IMR-90 (cell line): ENCODE measurements around the gene FCHSD2. TPM values are rescaled to one million over a fixed set of nuclear protein-coding genes. Genes with fewer than 3 reads are reported as not detected.

ENCODE experiments used
- ATAC-seq: fragments of 200-7000 bp; cut with Tn5 transposase; 2 replicates; pipeline ENCODE4 v1.9.1; 2020; ENCODE audit warnings: low read depth, mild to moderate bottlenecking, moderate library complexity
- BruUV-seq: library from RNA; stranded (reverse); fragments of 400-500 nt; replicated peaks from 2 replicates; lab custom pipeline; 2021; lab: Mats Ljungman, UMichigan
- CTCF ChIA-PET: fragments of 300-600 bp; formaldehyde crosslinking; extraction: SDS; loops from one replicate; lab custom pipeline; 2021; ENCODE audit warnings: antibody characterized with exemption; lab: Yijun Ruan, JAX
- POLR2A ChIA-PET: fragments of 300-600 bp; sonication (Branson Sonifier 250); formaldehyde crosslinking; loops from one replicate; lab custom pipeline; 2022; ENCODE audit warnings: antibody characterized with exemption; ENCODE audit not compliant: unreplicated experiment; lab: Charles Lee
- DNase-seq: peaks from one replicate; pipeline ENCODE4 v3.0.0; 2013
- H2AFZ ChIP-seq: replicated peaks from 2 replicates; pipeline ENCODE3; 2013; ENCODE audit warnings: low read length, mild to moderate bottlenecking; ENCODE audit not compliant: poor library complexity
- H2AK5ac ChIP-seq: 2 replicates; pipeline ENCODE4 v1.6.1; 2013; ENCODE audit warnings: low read depth, low read length, inconsistent platforms
- H2AK9ac ChIP-seq: replicated peaks from 2 replicates; pipeline ENCODE3; 2013; ENCODE audit warnings: mild to moderate bottlenecking, low read depth, low read length, moderate library complexity; ENCODE audit not compliant: poor library complexity
- H2BK120ac ChIP-seq: 2 replicates; pipeline ENCODE4 v1.6.1; 2013; ENCODE audit warnings: low read depth, low read length, inconsistent platforms
- H2BK15ac ChIP-seq: 3 replicates; pipeline ENCODE4 v1.6.1; 2013; ENCODE audit warnings: low read depth, low read length, inconsistent platforms
- H2BK20ac ChIP-seq: 2 replicates; pipeline ENCODE4 v1.6.1; 2013; ENCODE audit warnings: low read depth, mild to moderate bottlenecking, inconsistent platforms, low read length, moderate library complexity
- H2BK5ac ChIP-seq: 2 replicates; pipeline ENCODE4 v1.6.1; 2013; ENCODE audit warnings: mild to moderate bottlenecking, low read depth, low read length, inconsistent platforms; ENCODE audit not compliant: poor library complexity, severe bottlenecking
- H3K14ac ChIP-seq: replicated peaks from 2 replicates; pipeline ENCODE4 v1.6.1; 2013; ENCODE audit warnings: low read depth, low read length, inconsistent platforms
- H3K18ac ChIP-seq: 2 replicates; pipeline ENCODE4 v1.6.1; 2013; ENCODE audit warnings: low read depth, low read length, control low read depth
- H3K23ac ChIP-seq: 2 replicates; pipeline ENCODE4 v1.6.1; 2013; ENCODE audit warnings: low read depth, low read length, inconsistent platforms
- H3K27ac ChIP-seq: 2 replicates; pipeline ENCODE4 v1.5.1; 2013; ENCODE audit warnings: mild to moderate bottlenecking, control low read depth, low read length; ENCODE audit not compliant: insufficient read depth
- H3K27me3 ChIP-seq: 2 replicates; pipeline ENCODE4 v1.6.1; 2013; ENCODE audit warnings: low read length; ENCODE audit not compliant: control insufficient read depth, insufficient read depth
- H3K36me3 ChIP-seq: 2 replicates; pipeline ENCODE4 v1.6.1; 2013; ENCODE audit warnings: low read length, mixed read lengths; ENCODE audit not compliant: control insufficient read depth, insufficient read depth
- H3K4ac ChIP-seq: 2 replicates; pipeline ENCODE4 v1.6.1; 2013; ENCODE audit warnings: low read depth, low read length, inconsistent platforms
- H3K4me1 ChIP-seq: 2 replicates; pipeline ENCODE4 v1.6.1; 2013; ENCODE audit warnings: low read length, mixed read lengths; ENCODE audit not compliant: control insufficient read depth, insufficient read depth
- H3K4me2 ChIP-seq: 2 replicates; pipeline ENCODE4 v1.6.1; 2013; ENCODE audit warnings: low read depth, mild to moderate bottlenecking, control low read depth, low read length, moderate library complexity
- H3K4me3 ChIP-seq: 2 replicates; pipeline ENCODE4 v1.5.1; 2013; ENCODE audit warnings: low read depth, mild to moderate bottlenecking, control low read depth, low read length, moderate library complexity; ENCODE audit not compliant: insufficient read depth
- H3K56ac ChIP-seq: 2 replicates; pipeline ENCODE4 v1.6.1; 2013; ENCODE audit warnings: low read length, inconsistent platforms; ENCODE audit not compliant: insufficient read depth; ENCODE audit errors: extremely low read depth
- H3K79me1 ChIP-seq, 2 experiments: 2 replicates each; pipeline ENCODE4 v1.6.1; 2013; ENCODE audit warnings: low read length in 2 of 2, inconsistent platforms in 1 of 2, low read depth in 1 of 2
- H3K9ac ChIP-seq: 2 replicates; pipeline ENCODE4 v1.6.1; 2013; ENCODE audit warnings: low read depth, low read length, control low read depth
- H3K9me1 ChIP-seq: 2 replicates; pipeline ENCODE4 v1.6.1; 2013; ENCODE audit warnings: low read length, inconsistent platforms; ENCODE audit not compliant: insufficient read depth
- H3K9me3 ChIP-seq: 2 replicates; pipeline ENCODE4 v1.6.1; 2013; ENCODE audit warnings: low read length; ENCODE audit not compliant: control insufficient read depth, insufficient read depth
- H4K20me1 ChIP-seq: 2 replicates; pipeline ENCODE4 v1.6.1; 2013; ENCODE audit warnings: low read length, inconsistent platforms; ENCODE audit not compliant: insufficient read depth
- H4K5ac ChIP-seq: 2 replicates; pipeline ENCODE4 v1.6.1; 2013; ENCODE audit warnings: mild to moderate bottlenecking, low read depth, low read length, control low read depth
- H4K8ac ChIP-seq, 2 experiments: 2 replicates each; pipeline ENCODE4 v1.6.1; 2013; ENCODE audit warnings: low read depth in 2 of 2, low read length in 2 of 2, control low read depth in 1 of 2, inconsistent platforms in 1 of 2
- H4K91ac ChIP-seq: 2 replicates; pipeline ENCODE4 v1.6.1; 2013; ENCODE audit warnings: low read depth, low read length, inconsistent platforms; ENCODE audit not compliant: insufficient read depth
- BHLHE40 ChIP-seq: fragments of 150-350 bp; IDR thresholded peaks from 2 replicates; pipeline ENCODE4 v1.6.1; 2016; ENCODE audit warnings: mild to moderate bottlenecking, low read depth, low read length
- FOS ChIP-seq: fragments of 150-350 bp; IDR thresholded peaks from 2 replicates; pipeline ENCODE4 v1.6.1; 2016; ENCODE audit warnings: low read depth, low read length
- MXI1 ChIP-seq: IDR thresholded peaks from 2 replicates; pipeline ENCODE4 v1.6.1; 2012; ENCODE audit warnings: low read depth, mild to moderate bottlenecking, low read length, moderate library complexity, borderline replicate concordance
- RAD21 ChIP-seq: IDR thresholded peaks from 2 replicates; pipeline ENCODE4 v1.6.1; 2012; ENCODE audit warnings: low read length, improper control_type of control experiment
- RCOR1 ChIP-seq: IDR thresholded peaks from 2 replicates; pipeline ENCODE4 v1.6.1; 2012; ENCODE audit warnings: mild to moderate bottlenecking, low read length, improper control_type of control experiment; ENCODE audit not compliant: insufficient replicate concordance
- SMC3 ChIP-seq: fragments of 150-350 bp; IDR thresholded peaks from 2 replicates; pipeline ENCODE4 v1.6.1; 2016; ENCODE audit warnings: low read depth, mild to moderate bottlenecking, antibody characterized with exemption, low read length, moderate library complexity
- WGBS, 2 experiments: methylation state at CpG; one replicate each; pipeline versions ENCODE4 v1.1.5 to v1.1.7; 2013; ENCODE audit warnings: missing lambda C conversion rate in 2 of 2; ENCODE audit not compliant: insufficient read length in 1 of 2; ENCODE audit errors: extremely low coverage in 2 of 2; 5-methylcytosine and 5-hydroxymethylcytosine counted together
- dilution Hi-C: fragments of 300-500 bp; cut with HindIII; formaldehyde crosslinking; loops from one replicate; pipeline ENCODE4 v1.14.3; 2018; ENCODE audit warnings: low sequenced_read_pairs; ENCODE audit not compliant: unreplicated experiment
- in situ Hi-C: fragments of 300-500 bp; cut with MboI; formaldehyde crosslinking; loops from 3 replicates; pipeline ENCODE4 v1.14.3; 2019; ENCODE audit warnings: low sequenced_read_pairs, inconsistent platforms, mixed read lengths
- intact Hi-C: fragments of 100-400 bp; cut with micrococcal nuclease; formaldehyde crosslinking; loops from 2 replicates; pipeline ENCODE4 v1.10.0; 2022
- polyA plus RNA-seq, 3 experiments: library from polyadenylated mRNA; depleted of rRNA; stranded (reverse); fragments of >200 nt; gene quantifications; 2 replicates each; pipeline ENCODE4 v1.2.3, GENCODE V29; 2012; ENCODE audit warnings: low replicate concordance in 1 of 3
- total RNA-seq: library from RNA; depleted of rRNA; stranded (reverse); fragments of >200 nt; gene quantifications from 2 replicates; pipeline ENCODE4 v1.2.3, GENCODE V29; 2012
- TF ChIP-seq, protein P1 (sequence below): fragments of 150-350 bp; IDR thresholded peaks from 2 replicates; pipeline ENCODE4 v1.6.1; 2017; ENCODE audit warnings: mild to moderate bottlenecking, antibody characterized with exemption, low read length, low read depth

The FCHSD2 gene
- total and polyA plus RNA-seq, 2 of the 4 experiments (the other 2 are of a cell fraction), result 5.9 to 18.7 TPM

DNA sequence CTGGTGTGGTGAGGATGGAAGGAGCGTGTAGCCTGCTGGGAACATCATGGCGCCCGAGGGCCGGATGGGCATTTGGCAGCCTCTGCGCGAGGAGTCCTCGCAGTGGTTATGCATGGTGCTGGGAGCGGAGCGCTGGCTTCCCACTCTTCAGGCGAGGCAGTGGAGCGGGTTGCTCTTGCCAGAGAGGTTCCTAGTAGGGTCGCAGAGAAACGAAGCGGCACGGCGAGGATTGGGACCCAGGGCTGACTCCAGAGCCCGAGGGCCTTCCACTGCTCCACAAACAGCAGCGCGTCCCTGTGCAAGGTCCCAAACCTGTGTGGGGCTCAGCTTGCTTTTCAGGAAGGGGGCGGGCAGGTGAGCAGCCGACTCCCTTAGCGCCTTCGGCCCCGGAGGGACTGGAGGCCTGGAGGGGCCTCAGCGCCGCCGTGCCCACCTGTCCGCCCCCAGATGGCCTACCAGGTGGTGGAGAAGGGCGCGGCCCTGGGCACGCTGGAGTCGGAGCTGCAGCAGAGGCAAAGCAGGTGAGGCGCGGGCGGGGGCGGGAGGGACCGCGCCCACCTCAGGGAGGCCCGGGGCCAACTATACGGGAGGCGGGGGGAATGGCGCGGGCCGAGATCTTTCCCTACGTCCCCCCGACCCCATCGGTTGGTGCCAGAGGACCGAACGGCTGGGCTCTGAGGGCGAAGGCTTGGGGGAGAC lies 320.7 kb downstream of the FCHSD2 start (continued):
- no peak for TF ChIP-seq RCOR1

DNA sequence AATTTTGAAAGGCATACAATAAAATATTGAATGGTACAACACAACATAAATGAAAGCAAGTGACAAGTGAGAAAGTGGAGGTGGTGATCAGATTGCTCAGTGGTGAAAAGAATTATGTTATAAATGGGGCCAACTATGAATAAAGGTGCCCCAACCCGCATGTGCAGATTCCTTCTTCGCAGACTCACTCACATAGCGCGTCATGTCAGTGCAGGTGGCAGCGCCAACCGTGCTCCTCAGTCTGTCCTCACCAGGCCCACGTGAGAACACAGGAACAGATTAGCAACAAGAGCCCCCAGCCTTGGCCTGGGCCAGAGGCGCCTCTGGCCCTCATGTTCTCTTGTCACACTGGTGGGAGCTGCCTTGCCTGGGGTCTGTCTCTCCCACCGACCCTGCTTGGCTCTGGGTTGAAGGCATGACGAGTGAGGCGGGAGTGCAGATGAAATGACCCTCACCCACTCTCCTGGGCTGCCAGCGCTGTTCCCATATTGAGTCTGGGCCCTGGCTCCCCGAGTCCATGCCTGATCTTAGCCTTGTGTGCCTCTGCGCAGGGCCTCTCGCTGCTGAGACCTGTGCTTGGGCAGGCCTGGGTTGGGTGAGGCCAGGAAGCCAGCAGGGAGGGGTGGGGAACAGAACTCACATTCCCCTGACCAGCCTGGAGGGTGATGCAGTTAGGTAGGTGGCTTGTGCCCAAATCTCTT lies 321.5 kb downstream of the FCHSD2 start:
- Histone ChIP-seq H2AK9ac (peak overlapping the region; percentile 90), H3K36me3 (no peaks in the 10 kb centered on the region), H2BK20ac (no peak overlapping the region), H3K27ac (no peak overlapping the region), H2BK120ac (no peak overlapping the region), H4K20me1 (peaks cover 5% of the 10 kb centered on the region; the same call in 1 of the 2 replicates), H4K8ac (peak overlapping the region in 1 of 2 experiments; percentile 89; a peak in 1 of 4 replicates), H3K14ac (0 out of 2 replicates have a peak overlapping the region, but pooled peaks have one; percentile 13), H4K5ac (no peak overlapping the region), H2BK5ac (no peak overlapping the region), H3K4ac (peak overlapping the region; percentile 56; the same call in 1 of the 2 replicates), H3K9me3 (no peaks in the 10 kb centered on the region), H3K9ac (no peak overlapping the region), H4K91ac (no peak overlapping the region), H3K56ac (no peak overlapping the region), H2AK5ac (peak overlapping the region; percentile 83), H2BK15ac (no peak overlapping the region), H3K79me1 (peaks cover 0 to 32% of the 10 kb centered on the region in 2 experiments; a peak in 2 of 4 replicates), H3K23ac (peak overlapping the region; percentile 64), H3K4me3 (no peak overlapping the region), H3K4me2 (no peak overlapping the region), H3K18ac (no peak overlapping the region), H3K4me1 (peaks cover 13% of the 10 kb centered on the region), H2AFZ (peak overlapping the region; percentile 97), H3K27me3 (no peaks in the 10 kb centered on the region), H3K9me1 (peaks cover 12% of the 10 kb centered on the region)
- dilution Hi-C loops (no loop called here), intact Hi-C loops (no loop called here), in situ Hi-C loops (no loop called here)
- TF ChIP-seq RAD21 (no peak), RCOR1 (no peak), BHLHE40 (no peak), SMC3 (no peak), MXI1 (no peak), FOS (no peak)
- TF ChIP-seq, protein P1, sequence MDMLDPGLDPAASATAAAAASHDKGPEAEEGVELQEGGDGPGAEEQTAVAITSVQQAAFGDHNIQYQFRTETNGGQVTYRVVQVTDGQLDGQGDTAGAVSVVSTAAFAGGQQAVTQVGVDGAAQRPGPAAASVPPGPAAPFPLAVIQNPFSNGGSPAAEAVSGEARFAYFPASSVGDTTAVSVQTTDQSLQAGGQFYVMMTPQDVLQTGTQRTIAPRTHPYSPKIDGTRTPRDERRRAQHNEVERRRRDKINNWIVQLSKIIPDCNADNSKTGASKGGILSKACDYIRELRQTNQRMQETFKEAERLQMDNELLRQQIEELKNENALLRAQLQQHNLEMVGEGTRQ, result no peak
- ATAC-seq (no peak), DNase-seq (no peak)
- no TSS peak for BruUV-seq
- WGBS, 2 experiments, result 96% methylated on average over 7 of the region's 15 CpGs; no CpG with 5 or more reads in 1 of the 2 experiments
- ChIA-PET CTCF (no interaction called here), POLR2A (interaction anchor here (0.5 kb wide), 1 partner anchor 32 kb away, joined by 4 read pairs; no protein-coding TSS in a partner anchor)
